Neural cell (in vitro differentiated cells): ENCODE measurements around the gene UNC5C.

Source experiments
- CTCF ChIP-seq: fragments of 450-650 bp; IDR thresholded peaks from 2 replicates; pipeline ENCODE4 v1.5.1; 2014; ENCODE audit warnings: antibody characterized with exemption, mild to moderate bottlenecking, moderate library complexity; ENCODE audit not compliant: poor library complexity, severe bottlenecking
- EP300 ChIP-seq: fragments of 450-650 bp; conservative IDR thresholded peaks from 2 replicates; pipeline ENCODE4 v1.6.1; 2014; ENCODE audit warnings: antibody characterized with exemption, mild to moderate bottlenecking, moderate library complexity; ENCODE audit not compliant: poor library complexity, severe bottlenecking
- EZH2 ChIP-seq: fragments of 200-600, 300-800 bp; shearing (Covaris generic), sonication (generic); IDR thresholded peaks from 2 replicates; pipeline ENCODE4 v1.6.1; 2014; ENCODE audit warnings: antibody characterized with exemption, low read length, borderline replicate concordance, mild to moderate bottlenecking; ENCODE audit not compliant: insufficient read depth, poor library complexity, severe bottlenecking
- POLR2AphosphoS5 ChIP-seq: IDR thresholded peaks from 2 replicates; pipeline ENCODE4 v1.6.1; 2012
- RAD21 ChIP-seq: fragments of 450-650 bp; conservative IDR thresholded peaks from 2 replicates; pipeline ENCODE4 v1.6.1; 2014; ENCODE audit warnings: antibody characterized with exemption, mild to moderate bottlenecking, moderate library complexity
- REST ChIP-seq: IDR thresholded peaks from 2 replicates; pipeline ENCODE4 v1.6.1; 2012; ENCODE audit warnings: borderline replicate concordance
- SMC3 ChIP-seq: fragments of 450-650 bp; conservative IDR thresholded peaks from 2 replicates; pipeline ENCODE4 v1.6.1; 2014; ENCODE audit warnings: antibody characterized with exemption, mild to moderate bottlenecking, moderate library complexity; ENCODE audit not compliant: poor library complexity
- TAF1 ChIP-seq: IDR thresholded peaks from 2 replicates; pipeline ENCODE4 v1.6.1; 2012; ENCODE audit warnings: low read depth

- TF ChIP-seq CTCF (no peak), TAF1 (no peak), POLR2AphosphoS5 (no peak), EP300 (no peak), REST (no peak), RAD21 (no peak), EZH2 (no peak), SMC3 (no peak)
Observed at GRCh38 chr4:95250544-95251137, 298.1 kb downstream of the UNC5C start.
